HG03064 (cell line): ENCODE measurements around the gene FLCN.

Experiments used
- ATAC-seq: cut with Tn5 transposase; IDR thresholded peaks from one replicate; pipeline ENCODE4 v1.9.1; 2021; ENCODE audit warnings: low read depth; ENCODE audit not compliant: unreplicated experiment

Gene FLCN

GRCh38 chr17:17170346-17170985 lies 66.5 kb downstream of the FLCN start:
- no peak for ATAC-seq

- no peak for ATAC-seq
Measured at GRCh38 chr17:17169396-17169795, 67.6 kb downstream of the FLCN start.

- ATAC-seq, result no peak
Measured at GRCh38 chr17:17168401-17168800, 68.6 kb downstream of the FLCN start.

- no peak for ATAC-seq
Measured at GRCh38 chr17:17167986-17168385, 69.0 kb downstream of the FLCN start.

- ATAC-seq, result no peak
Measured at GRCh38 chr17:17167356-17167755, 69.6 kb downstream of the FLCN start.

GRCh38 chr17:17166446-17166845 lies 70.5 kb downstream of the FLCN start:
- ATAC-seq, result no peak

- ATAC-seq, result no peak
Measured at GRCh38 chr17:17165666-17166308, 71.2 kb downstream of the FLCN start.

GRCh38 chr17:17164676-17165075 lies 72.3 kb downstream of the FLCN start:
- ATAC-seq, result no peak

GRCh38 chr17:17164156-17164555 lies 72.8 kb downstream of the FLCN start:
- ATAC-seq, result no peak
